Limb (tissue), 2 donors: ENCODE data around the gene TMEM40.
"Not testable (repeated sequence)": the region's sequence is repeated elsewhere in the genome, so short reads cannot be mapped to it uniquely, and the experiment has no call there.

ENCODE experiments used
- DNase-seq, 2 donors: peaks; one replicate each; pipeline ENCODE4 v3.0.0-alpha.2; 2016; ENCODE audit errors: extremely low spot score in 2 of 2

TMEM40 gene

GRCh38 chr3:12719984-12720898 is 38.8 kb downstream of the TMEM40 start:
- DNase-seq = peak; percentile 87 to 95

DNA sequence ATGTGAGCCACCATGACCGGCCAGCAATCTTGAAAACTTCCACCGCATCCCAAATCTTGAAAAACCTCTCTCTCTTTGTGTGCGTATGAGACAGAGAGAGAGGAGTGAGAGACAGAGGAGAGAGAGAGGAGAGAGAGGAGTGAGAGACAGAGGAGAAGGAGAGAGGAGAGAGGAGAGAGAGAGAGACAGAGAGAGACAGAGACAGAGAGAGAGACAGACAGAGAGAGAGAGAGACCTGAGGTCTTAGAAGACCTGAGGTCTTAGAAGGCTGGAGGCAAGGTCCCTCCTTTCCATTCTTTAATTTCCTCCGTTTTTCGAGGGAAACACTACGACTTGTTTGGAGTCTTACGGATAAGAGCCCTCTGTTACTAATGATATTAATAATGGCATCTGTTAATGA is 39.5 kb downstream of the TMEM40 start:
- no peak for DNase-seq

GRCh38 chr3:12716605-12717151 is 42.4 kb downstream of the TMEM40 start:
- DNase-seq = no peak

DNA sequence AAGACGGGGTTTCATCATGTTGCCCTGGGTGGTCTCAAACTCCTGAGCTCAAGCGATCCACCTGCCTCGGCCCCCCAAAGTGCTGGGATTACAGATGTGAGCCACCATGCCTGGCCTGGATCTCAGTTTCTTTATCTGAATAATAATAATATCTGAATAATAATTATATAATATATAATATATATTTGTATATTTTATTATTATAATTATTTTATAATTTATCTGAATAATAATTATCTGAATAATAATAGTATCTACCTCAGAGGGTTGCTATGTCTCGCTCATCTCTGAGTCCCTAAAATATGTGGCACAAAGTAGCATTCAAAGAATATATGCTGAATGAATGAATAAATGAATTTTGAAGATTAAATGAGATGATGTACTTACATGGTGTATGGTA is 44.8 kb downstream of the TMEM40 start:
- no peak for DNase-seq

DNA sequence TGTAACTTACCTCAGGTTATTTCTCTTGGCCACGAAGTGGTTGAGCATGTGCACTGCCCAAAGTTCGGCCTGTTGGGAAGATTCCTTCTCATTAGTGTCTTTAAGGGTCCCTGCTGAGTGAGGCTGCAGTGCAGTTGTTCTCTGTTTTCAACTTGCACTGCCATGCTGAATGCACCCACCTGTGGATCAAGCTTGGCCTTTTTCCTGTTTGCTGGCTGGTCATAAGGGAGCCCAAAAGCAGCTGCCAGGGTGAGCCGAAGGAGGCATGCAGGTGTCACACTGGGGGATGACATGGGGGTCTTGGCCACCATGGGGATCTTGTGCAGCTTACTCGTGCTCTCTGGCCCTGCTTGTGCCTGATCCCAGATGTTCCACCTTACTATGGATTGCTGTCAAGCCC is 49.0 kb downstream of the TMEM40 start:
- DNase-seq = no peak

DNA sequence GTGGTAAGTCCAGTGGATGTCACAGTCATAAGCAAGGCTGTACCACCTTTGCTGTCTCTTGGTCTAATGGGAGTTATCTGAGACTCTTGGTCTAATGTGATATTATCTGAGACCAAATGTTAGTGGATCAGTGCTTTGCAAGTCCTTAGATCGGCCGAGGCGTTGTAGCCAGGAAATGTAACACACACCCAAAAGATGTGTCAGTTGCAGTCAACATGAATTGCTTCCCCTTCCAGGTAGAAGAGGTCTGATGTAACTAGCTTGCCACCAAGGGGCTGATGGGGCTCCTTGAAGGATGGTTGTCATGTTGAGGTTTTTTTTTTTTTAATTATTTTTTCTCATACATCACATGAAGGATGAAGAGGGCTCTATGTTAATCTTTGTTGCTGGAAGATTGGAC is 49.7 kb downstream of the TMEM40 start:
- no peak for DNase-seq

DNA sequence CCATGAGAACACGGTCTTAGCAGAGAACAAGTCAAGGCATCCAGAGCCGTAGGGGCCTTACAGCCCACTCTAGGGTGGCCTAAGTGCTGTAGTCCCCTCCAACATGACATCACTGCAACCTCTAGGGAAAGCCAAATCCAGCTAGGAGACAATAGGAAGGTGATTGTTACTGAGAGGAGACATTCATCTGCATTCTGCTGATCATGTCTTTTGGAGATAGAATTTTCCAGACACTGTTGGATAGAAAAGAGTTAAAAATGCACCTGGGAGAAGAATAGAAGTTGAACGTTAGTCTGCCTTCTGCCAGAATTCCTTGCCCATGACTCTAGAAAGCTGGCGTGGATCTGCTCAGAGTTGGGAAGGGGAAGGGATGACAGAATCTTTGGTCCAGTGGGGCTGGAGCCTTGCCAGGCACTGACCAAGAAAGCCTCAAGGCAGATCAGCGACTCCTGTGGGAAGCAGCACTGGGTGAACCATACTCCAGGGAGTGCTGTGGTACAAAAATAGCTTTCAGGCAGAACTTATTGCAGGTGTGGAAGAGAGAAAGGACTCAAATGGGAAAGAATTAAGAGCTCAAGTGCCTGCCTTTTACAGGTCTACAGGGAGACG is 50.4 kb downstream of the TMEM40 start:
- no peak for DNase-seq

- no peak for DNase-seq
Measured at GRCh38 chr3:12707449-12707848, 51.6 kb downstream of the TMEM40 start.

- DNase-seq = peak in 1 of 2 donors; percentile 40
Measured at GRCh38 chr3:12706504-12707253, 52.4 kb downstream of the TMEM40 start.

DNA sequence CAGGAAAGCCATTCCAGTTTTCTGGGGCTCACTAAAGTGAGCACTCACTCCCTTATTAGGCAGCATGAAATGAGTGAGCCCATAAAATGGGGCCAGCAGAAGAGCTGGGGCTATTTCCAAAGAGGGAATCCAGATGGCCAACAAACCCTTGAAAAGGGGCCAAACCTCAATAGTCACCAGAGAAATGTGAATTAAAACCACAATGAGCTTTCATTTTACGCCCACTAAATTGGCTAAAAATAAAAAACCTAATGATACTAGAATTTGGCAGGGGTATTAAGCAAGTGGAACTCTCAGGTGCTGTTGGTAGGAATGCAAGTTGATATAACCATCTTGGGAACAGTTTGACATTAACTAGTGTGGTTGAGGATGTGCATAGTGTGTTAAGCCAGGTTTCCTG is 53.1 kb downstream of the TMEM40 start:
- DNase-seq = no peak

DNA sequence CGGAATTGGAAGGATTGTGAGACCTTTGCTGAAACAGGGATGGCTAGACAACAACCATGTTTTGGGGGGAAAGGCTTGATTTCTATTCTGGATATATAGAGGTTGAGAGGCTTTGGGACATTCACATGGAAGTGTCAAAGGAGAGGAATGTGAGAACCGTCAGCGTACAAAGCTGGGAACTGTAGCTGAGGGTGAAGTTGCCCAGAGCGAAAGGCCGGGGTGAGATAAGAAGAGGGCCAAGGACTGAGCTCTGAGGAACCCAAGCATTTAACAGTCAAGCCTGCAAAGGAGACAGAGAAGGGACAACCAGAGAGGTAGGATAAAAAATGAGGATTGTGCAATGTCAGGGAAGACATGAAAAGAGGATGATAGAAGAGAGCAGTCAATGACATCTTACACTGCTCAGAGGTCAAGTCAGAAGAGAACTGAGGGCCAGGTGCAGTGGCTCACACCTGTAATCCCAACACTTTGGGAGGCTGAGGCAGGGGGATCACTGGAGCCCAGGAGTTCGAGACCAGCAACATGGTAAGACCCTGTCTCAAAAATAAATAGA is 53.6 kb downstream of the TMEM40 start:
- DNase-seq = no peak

- no peak for DNase-seq
Measured at GRCh38 chr3:12702501-12702900, 56.6 kb downstream of the TMEM40 start.

GRCh38 chr3:12701601-12702000 is 57.5 kb downstream of the TMEM40 start:
- not testable (repeated sequence) for DNase-seq

- no peak for DNase-seq
Measured at GRCh38 chr3:12700800-12701199, 58.3 kb downstream of the TMEM40 start.

DNA sequence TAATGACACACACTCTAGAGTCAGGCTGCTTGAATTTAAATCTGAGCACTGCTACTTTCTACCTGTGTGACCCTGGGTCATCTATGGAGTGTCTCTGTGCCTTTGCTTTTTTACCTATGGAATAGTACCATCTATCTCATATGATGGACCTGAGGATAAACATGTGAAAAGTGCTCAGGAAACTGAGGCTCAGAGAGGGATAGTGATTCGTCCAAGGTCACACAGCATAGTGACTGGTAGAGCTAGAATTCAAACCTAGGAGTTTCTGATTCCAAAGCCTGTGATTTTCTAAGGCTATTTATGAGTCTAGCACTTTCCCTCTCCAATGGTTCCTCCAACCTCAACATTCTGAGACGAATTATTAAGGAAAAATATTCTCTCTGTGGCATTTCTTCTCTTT is 63.1 kb downstream of the TMEM40 start:
- DNase-seq = no peak

DNA sequence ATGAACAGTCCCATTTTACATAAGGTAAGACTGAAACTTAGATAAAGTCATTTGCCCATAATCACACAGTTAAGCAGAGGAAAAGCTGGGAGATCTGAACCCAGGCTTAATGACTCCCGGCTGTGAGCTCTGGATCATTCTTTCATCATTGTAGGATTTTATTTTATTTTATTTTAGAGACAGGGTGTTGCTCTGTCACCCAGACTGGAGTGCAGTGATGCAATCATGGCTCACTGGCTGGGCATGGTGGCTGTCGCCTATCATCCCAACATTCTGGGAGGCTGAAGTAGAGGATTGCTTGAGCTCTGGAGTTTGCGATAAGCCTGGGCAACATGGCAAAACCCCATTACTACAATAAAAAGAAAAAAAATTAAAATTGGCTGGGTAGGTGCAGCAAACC is 63.9 kb downstream of the TMEM40 start:
- DNase-seq = no peak

DNA sequence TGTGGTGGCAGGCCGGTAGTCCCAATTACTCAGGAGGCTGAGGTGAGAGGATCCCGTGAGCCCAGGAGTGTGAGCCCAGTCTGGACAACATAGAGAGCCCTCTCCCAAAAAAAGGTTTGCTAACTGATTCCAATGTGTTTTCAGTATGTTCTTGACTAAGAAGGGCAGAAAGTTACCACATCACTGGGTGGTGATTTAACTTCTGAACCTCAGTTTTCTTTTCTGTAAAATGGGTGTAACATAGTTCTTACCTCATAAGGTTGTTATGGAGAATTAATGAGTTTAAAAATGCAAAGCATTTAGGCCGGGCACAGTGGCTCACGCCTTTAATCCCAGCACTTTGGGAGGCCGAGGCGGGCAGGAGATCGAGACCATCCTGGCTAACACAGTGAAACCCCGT is 66.6 kb downstream of the TMEM40 start:
- DNase-seq = no peak

- no peak for DNase-seq
Measured at GRCh38 chr3:12689997-12690711, 68.9 kb downstream of the TMEM40 start.

DNA sequence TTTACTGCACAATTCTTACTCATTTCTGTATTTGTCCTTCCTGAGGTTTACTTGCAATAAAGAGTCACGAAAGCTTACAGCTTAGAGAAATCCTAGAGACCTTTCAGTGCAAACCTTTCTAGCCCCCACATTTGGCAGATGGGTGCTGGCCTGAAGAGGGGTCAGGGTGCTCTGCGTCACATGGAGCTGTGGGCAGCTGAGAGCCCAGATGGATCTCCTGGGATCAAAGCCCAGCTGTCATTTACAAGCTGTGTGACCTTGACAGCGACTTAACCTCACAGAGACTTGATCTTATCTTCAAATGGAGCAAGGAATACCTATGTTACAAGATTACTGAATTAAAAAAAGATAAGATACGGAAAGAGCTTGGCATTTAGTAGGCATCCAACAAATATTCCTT is 71.1 kb downstream of the TMEM40 start:
- DNase-seq = no peak

DNA sequence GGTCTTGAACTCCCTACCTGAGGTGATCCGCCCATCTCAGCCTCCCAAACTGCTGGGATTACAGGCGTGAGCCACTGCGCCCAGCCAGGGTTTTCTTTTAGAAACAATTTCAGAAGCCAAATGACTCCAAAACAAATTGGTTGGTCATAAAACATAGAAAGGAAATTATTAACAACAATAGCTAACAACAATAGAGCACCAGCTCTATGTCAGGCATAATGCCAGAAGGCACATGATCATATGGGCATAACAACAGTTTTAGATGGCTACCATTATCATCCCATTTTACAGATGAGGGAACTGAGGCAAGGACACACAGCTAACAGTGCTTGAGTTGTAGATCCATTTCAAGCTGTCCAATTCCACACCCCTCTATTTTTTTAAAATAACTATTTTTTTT is 73.0 kb downstream of the TMEM40 start:
- DNase-seq = no peak
